GM06990 (cell line): ENCODE data around the gene PAX9.

Experiments used
- DNase-seq: peaks from one replicate; pipeline ENCODE4 v3.0.0-alpha.2; 2011; ENCODE audit not compliant: insufficient read length; ENCODE audit errors: extremely low read depth
- H3K27me3 ChIP-seq: replicated peaks from 2 replicates; pipeline ENCODE4 v1.6.0; 2011; ENCODE audit warnings: low read length; ENCODE audit not compliant: control insufficient read depth, insufficient read depth
- H3K36me3 ChIP-seq: 2 replicates; pipeline ENCODE4 v1.5.1; 2011; ENCODE audit warnings: low read length; ENCODE audit not compliant: control insufficient read depth, insufficient read depth
- H3K4me3 ChIP-seq: replicated peaks from 2 replicates; pipeline ENCODE4 v1.5.1; 2011; ENCODE audit warnings: low read depth, mild to moderate bottlenecking, control low read depth, low read length
- CTCF ChIP-seq: IDR thresholded peaks from 2 replicates; pipeline ENCODE4 v1.5.1; 2011; ENCODE audit warnings: low read length, control low read depth, mild to moderate bottlenecking, inconsistent platforms; ENCODE audit not compliant: insufficient read depth, poor library complexity, severe bottlenecking

Gene PAX9

GRCh38 chr14:36665887-36666415 lies 4.3 kb downstream of the PAX9 start:
- Histone ChIP-seq H3K27me3 (no peaks in the 10 kb centered on the region), H3K4me3 (no peak overlapping the region), H3K36me3 (no peaks in the 10 kb centered on the region)
- no peak for DNase-seq
- no peak for TF ChIP-seq CTCF

- TF ChIP-seq CTCF, result no peak
- Histone ChIP-seq H3K4me3 (no peak overlapping the region), H3K27me3 (no peaks in the 10 kb centered on the region), H3K36me3 (no peaks in the 10 kb centered on the region)
- no peak for DNase-seq
These were observed 5.0 kb downstream of the PAX9 start for GRCh38 chr14:36666416-36667206.

- DNase-seq, result no peak
- no peak for TF ChIP-seq CTCF
- H3K36me3 ChIP-seq, result no peaks in the 10 kb centered on the region
- no peak overlapping the region for H3K4me3 ChIP-seq
- no peaks in the 10 kb centered on the region for H3K27me3 ChIP-seq
These were observed 6.0 kb downstream of the PAX9 start for GRCh38 chr14:36667679-36668078.

- DNase-seq, result no peak
- no peak for TF ChIP-seq CTCF
- Histone ChIP-seq H3K36me3 (no peaks in the 10 kb centered on the region), H3K4me3 (no peak overlapping the region), H3K27me3 (no peaks in the 10 kb centered on the region)
These were observed 9.5 kb downstream of the PAX9 start for GRCh38 chr14:36671149-36671548.

- no peak for DNase-seq
- Histone ChIP-seq H3K27me3 (no peaks in the 10 kb centered on the region), H3K4me3 (no peak overlapping the region), H3K36me3 (no peaks in the 10 kb centered on the region)
- no peak for TF ChIP-seq CTCF
These were observed 10.4 kb downstream of the PAX9 start for GRCh38 chr14:36672095-36672494.
